ENCODE results near the gene COL4A4. TPM values are rescaled to one million over a fixed set of nuclear protein-coding genes. Genes with fewer than 3 reads are reported as not detected.
A peak's percentile ranks its signal among the peaks of the same experiment; 100 is the strongest.

Gene COL4A4
- not detected for total RNA-seq

GRCh38 chr2:227163998-227164762, at the start of gene COL4A4, which contains the start of gene COL4A3:
COL4A4 (minus strand) TSS chr2:227164205; CDS start chr2:227147483, 16,722 bp downstream.
COL4A3 (plus strand) TSS chr2:227164624; CDS start chr2:227164727, 103 bp downstream.
- intact Hi-C loops (cut with micrococcal nuclease) = no loop called here
- POLR2A ChIA-PET = no interaction called here
- DNase-seq = peak; percentile 17
- Mint-ChIP-seq H3K27ac (no peak within 1 kb of the TSS), H3K36me3 (no peaks in the 10 kb centered on the region), H3K4me1 (ENCODE audit: low read depth) (peaks cover 9% of the 10 kb centered on the region), H3K4me3 (peak within 1 kb of the TSS; percentile 58), H3K9me3 (no peaks in the 10 kb centered on the region), H3K27me3 (peaks cover 55% of the 10 kb centered on the region)
- CTCF ChIA-PET = no interaction called here

DNA sequence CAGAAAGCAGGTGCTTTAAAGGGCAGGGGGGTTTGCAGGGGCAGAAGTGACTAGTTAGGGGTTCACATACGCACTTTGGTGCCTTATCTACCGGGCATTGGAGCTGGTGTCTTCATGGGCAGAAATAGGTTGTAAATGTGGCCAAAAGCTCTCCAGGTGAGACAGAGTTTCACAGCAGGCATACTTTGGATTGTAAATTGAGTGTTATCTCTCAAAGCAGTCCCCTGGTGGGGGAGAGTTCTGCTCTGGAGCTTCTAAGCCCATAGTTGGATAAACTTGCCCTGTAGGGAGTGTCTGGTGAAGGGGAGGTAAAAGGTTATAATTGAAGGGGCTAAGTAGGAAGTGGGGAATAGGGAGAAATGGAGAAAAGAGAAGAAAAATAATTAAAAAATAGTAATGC, 43.6 kb upstream of the COL4A4 start:
- Mint-ChIP-seq H3K4me3 (no peak overlapping the region), H3K4me1 (ENCODE audit: low read depth) (no peaks in the 10 kb centered on the region), H3K27ac (no peak overlapping the region), H3K9me3 (no peaks in the 10 kb centered on the region), H3K36me3 (no peaks in the 10 kb centered on the region), H3K27me3 (peaks cover 11% of the 10 kb centered on the region)
- intact Hi-C loops (cut with micrococcal nuclease) = no loop called here
- no peak for DNase-seq
- ChIA-PET POLR2A (no interaction called here), CTCF (no interaction called here)

- Mint-ChIP-seq H3K4me3 (no peak overlapping the region), H3K36me3 (no peaks in the 10 kb centered on the region), H3K9me3 (no peaks in the 10 kb centered on the region), H3K4me1 (ENCODE audit: low read depth) (no peaks in the 10 kb centered on the region), H3K27me3 (peaks cover 11% of the 10 kb centered on the region), H3K27ac (no peak overlapping the region)
- ChIA-PET CTCF (no interaction called here), POLR2A (no interaction called here)
- intact Hi-C loops (cut with micrococcal nuclease) = no loop called here
- DNase-seq = no peak
These were observed 42.4 kb upstream of the COL4A4 start for GRCh38 chr2:227206406-227206805.

GRCh38 chr2:227205701-227206100, 41.7 kb upstream of the COL4A4 start:
- Mint-ChIP-seq H3K27me3 (peaks cover 11% of the 10 kb centered on the region), H3K27ac (no peak overlapping the region), H3K9me3 (no peaks in the 10 kb centered on the region), H3K36me3 (no peaks in the 10 kb centered on the region), H3K4me3 (no peak overlapping the region), H3K4me1 (ENCODE audit: low read depth) (no peaks in the 10 kb centered on the region)
- CTCF ChIA-PET = no interaction called here
- DNase-seq = no peak
- POLR2A ChIA-PET = no interaction called here
- intact Hi-C loops (cut with micrococcal nuclease) = no loop called here

GRCh38 chr2:227204452-227204851, 40.4 kb upstream of the COL4A4 start:
- H3K4me3 Mint-ChIP-seq = no peak overlapping the region
- DNase-seq = no peak
- H3K4me1 Mint-ChIP-seq (ENCODE audit: low read depth) = no peaks in the 10 kb centered on the region
- H3K27me3 Mint-ChIP-seq = peaks cover 11% of the 10 kb centered on the region
- POLR2A ChIA-PET = no interaction called here
- CTCF ChIA-PET = interaction anchor here (1.4 kb wide), 1 partner anchor 34 kb away, joined by 4 read pairs; no protein-coding TSS in a partner anchor
- no peak overlapping the region for H3K27ac Mint-ChIP-seq
- no peaks in the 10 kb centered on the region for H3K36me3 Mint-ChIP-seq
- intact Hi-C loops (cut with micrococcal nuclease) = no loop called here
- H3K9me3 Mint-ChIP-seq = no peaks in the 10 kb centered on the region

DNA sequence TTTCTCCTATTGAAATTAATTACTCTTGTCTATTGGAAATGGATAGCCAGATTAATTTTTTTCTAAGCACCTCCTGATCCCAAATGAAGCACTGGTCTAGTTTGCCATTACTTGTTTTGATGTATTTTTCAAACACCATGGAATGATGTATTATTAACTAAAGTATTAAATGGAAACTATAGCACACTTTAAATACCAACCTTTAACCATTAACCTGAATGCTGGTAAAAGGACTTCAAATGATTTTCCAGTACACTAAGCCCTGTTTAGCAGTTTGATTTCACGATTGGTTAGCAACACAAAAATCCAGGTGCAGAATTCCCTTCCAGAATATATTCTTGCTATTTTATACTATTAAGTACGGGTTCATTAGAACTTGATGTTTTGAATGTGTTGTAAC, 37.8 kb upstream of the COL4A4 start:
- intact Hi-C loops (cut with micrococcal nuclease) = no loop called here

DNA sequence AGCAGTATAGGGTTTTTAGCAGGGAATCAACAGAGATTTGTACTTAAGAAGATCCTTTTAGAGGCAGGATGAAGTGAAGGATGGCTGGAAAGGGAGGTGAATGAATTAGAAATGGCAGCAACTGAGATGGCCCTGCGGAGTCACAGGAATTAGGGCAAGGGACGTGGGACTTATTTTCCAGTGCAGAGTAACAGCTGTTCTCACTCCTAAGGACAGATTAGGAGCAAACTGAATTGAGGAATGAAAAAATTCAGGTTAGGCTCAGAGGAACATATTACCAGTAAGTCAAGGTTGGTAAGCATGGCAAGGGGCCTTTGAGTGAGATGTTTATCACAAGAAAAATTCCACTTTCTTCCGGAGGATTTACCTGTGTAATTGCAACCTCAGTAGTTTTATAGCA, 34.9 kb upstream of the COL4A4 start:
- no peaks in the 10 kb centered on the region for H3K27me3 Mint-ChIP-seq
- no peak overlapping the region for H3K27ac Mint-ChIP-seq
- H3K9me3 Mint-ChIP-seq = no peaks in the 10 kb centered on the region
- H3K4me3 Mint-ChIP-seq = no peak overlapping the region
- no peak for DNase-seq
- intact Hi-C loops (cut with micrococcal nuclease) = no loop called here
- CTCF ChIA-PET = no interaction called here
- no peaks in the 10 kb centered on the region for H3K4me1 Mint-ChIP-seq (ENCODE audit: low read depth)
- POLR2A ChIA-PET = no interaction called here
- H3K36me3 Mint-ChIP-seq = no peaks in the 10 kb centered on the region

More for the DNA sequence above, 37.8 kb upstream of the COL4A4 start:
- ChIA-PET POLR2A (no interaction called here), CTCF (no interaction called here)
- no peak overlapping the region for H3K4me3 Mint-ChIP-seq
- H3K4me1 Mint-ChIP-seq (ENCODE audit: low read depth) = no peaks in the 10 kb centered on the region
- H3K9me3 Mint-ChIP-seq = no peaks in the 10 kb centered on the region
- DNase-seq = no peak
- H3K36me3 Mint-ChIP-seq = no peaks in the 10 kb centered on the region
- peaks cover 8% of the 10 kb centered on the region for H3K27me3 Mint-ChIP-seq
- H3K27ac Mint-ChIP-seq = no peak overlapping the region

GRCh38 chr2:227194219-227194618, 30.2 kb upstream of the COL4A4 start:
- no peak overlapping the region for H3K27ac Mint-ChIP-seq
- CTCF ChIA-PET = no interaction called here

GRCh38 chr2:227192491-227192890, 28.5 kb upstream of the COL4A4 start:
- POLR2A ChIA-PET = no interaction called here
- DNase-seq = no peak
- Mint-ChIP-seq H3K9me3 (no peaks in the 10 kb centered on the region), H3K36me3 (no peaks in the 10 kb centered on the region), H3K4me1 (ENCODE audit: low read depth) (no peaks in the 10 kb centered on the region), H3K4me3 (no peak overlapping the region), H3K27me3 (peaks cover 12% of the 10 kb centered on the region), H3K27ac (no peak overlapping the region)
- CTCF ChIA-PET = no interaction called here
- intact Hi-C loops (cut with micrococcal nuclease) = no loop called here

More at GRCh38 chr2:227194219-227194618, 30.2 kb upstream of the COL4A4 start:
- H3K36me3 Mint-ChIP-seq = no peaks in the 10 kb centered on the region
- intact Hi-C loops (cut with micrococcal nuclease) = no loop called here
- POLR2A ChIA-PET = no interaction called here
- no peak overlapping the region for H3K4me3 Mint-ChIP-seq
- no peaks in the 10 kb centered on the region for H3K9me3 Mint-ChIP-seq
- H3K27me3 Mint-ChIP-seq = peaks cover 4% of the 10 kb centered on the region
- DNase-seq = no peak
- no peaks in the 10 kb centered on the region for H3K4me1 Mint-ChIP-seq (ENCODE audit: low read depth)

DNA sequence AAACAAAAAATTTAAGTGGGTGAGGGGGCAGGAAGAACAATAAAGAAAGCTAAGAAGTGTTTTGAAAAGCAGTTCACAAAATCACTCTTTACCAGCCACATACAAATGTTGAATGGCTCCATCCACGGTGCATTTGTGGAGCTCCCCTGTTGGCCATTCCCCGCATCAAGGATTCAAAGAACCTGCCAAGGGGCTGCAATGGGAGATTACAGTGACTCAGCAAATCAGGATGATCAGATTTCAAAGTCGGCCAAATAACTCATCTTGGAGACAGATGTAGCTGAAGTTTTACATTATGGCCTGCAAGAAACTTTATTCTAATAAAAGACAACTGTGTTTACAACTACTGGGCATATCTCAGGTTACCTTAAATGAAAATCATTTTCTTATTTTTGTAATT, 27.4 kb upstream of the COL4A4 start:
- ChIA-PET POLR2A (no interaction called here), CTCF (no interaction called here)
- Mint-ChIP-seq H3K9me3 (no peaks in the 10 kb centered on the region), H3K27me3 (peaks cover 15% of the 10 kb centered on the region), H3K36me3 (no peaks in the 10 kb centered on the region), H3K4me1 (ENCODE audit: low read depth) (no peaks in the 10 kb centered on the region), H3K27ac (no peak overlapping the region), H3K4me3 (no peak overlapping the region)
- DNase-seq = no peak
- intact Hi-C loops (cut with micrococcal nuclease) = no loop called here

- POLR2A ChIA-PET = interaction anchor here (0.6 kb wide), 1 partner anchor 13 kb away, joined by 6 read pairs; no protein-coding TSS in a partner anchor
- H3K4me1 Mint-ChIP-seq (ENCODE audit: low read depth) = no peaks in the 10 kb centered on the region
- DNase-seq = no peak
- CTCF ChIA-PET = no interaction called here
- H3K4me3 Mint-ChIP-seq = no peak overlapping the region
- peaks cover 18% of the 10 kb centered on the region for H3K27me3 Mint-ChIP-seq
- H3K9me3 Mint-ChIP-seq = no peaks in the 10 kb centered on the region
- intact Hi-C loops (cut with micrococcal nuclease) = no loop called here
- H3K27ac Mint-ChIP-seq = no peak overlapping the region
- no peaks in the 10 kb centered on the region for H3K36me3 Mint-ChIP-seq
These were observed 24.3 kb upstream of the COL4A4 start for GRCh38 chr2:227188292-227188691.

DNA sequence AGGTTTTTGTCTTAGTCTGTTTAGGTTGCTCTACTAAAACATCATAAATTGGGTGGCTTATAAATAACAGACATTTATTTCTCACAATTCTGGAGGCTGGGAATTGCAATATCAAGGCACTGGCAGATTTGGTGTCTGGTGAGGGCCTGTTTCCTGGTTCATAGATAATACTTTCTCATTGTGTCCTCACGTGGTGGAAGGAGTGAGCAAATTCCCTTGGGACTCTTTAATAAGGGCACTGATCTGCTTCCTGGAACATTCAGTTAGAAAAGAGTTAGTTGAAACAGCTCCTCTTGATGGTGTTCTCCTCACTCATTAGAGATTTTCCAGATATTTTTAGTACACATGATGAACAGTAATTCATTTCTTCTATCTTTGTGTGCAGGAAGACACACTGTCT, 22.7 kb upstream of the COL4A4 start:
- Mint-ChIP-seq H3K4me3 (no peak overlapping the region), H3K36me3 (no peaks in the 10 kb centered on the region), H3K4me1 (ENCODE audit: low read depth) (no peaks in the 10 kb centered on the region), H3K27me3 (peaks cover 19% of the 10 kb centered on the region), H3K27ac (no peak overlapping the region), H3K9me3 (no peaks in the 10 kb centered on the region)
- POLR2A ChIA-PET = no interaction called here
- DNase-seq = no peak
- CTCF ChIA-PET = interaction anchor here (1.0 kb wide), 1 partner anchor 52 kb away, joined by 3 read pairs; no protein-coding TSS in a partner anchor
- intact Hi-C loops (cut with micrococcal nuclease) = no loop called here

DNA sequence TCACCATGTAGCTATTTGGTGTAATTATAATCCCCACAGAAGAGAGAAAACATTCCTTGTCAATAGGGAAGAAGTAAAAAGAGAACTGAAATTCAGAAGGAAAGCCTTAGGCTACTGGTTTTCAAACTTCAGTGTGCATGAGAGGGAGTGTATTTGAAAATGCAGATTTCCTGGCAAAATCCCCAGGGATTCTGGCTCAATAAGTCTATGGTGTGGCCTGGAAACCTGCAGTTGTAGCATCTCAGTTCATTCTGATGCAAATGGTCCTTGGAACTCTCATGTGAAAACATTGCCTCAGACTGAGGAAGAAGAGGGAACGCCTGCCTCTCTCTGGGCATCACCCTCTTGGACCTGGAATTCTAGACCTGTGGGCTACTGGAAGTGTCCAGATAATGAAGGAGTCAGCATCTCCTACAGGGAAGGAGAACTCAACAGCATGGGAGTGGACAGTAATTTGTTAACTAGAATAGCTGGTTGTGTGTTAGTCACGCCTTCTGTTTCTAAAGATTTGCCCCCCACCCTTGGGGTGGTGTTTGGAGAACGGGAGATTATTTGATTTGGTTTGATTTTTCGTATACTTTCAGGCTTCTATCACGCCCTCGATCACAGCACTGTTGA, 21.7 kb upstream of the COL4A4 start:
- ChIA-PET POLR2A (no interaction called here), CTCF (no interaction called here)
- no peak overlapping the region for H3K4me3 Mint-ChIP-seq
- no peak overlapping the region for H3K27ac Mint-ChIP-seq
- intact Hi-C loops (cut with micrococcal nuclease) = no loop called here
- no peak for DNase-seq
- H3K4me1 Mint-ChIP-seq (ENCODE audit: low read depth) = no peaks in the 10 kb centered on the region
- peaks cover 17% of the 10 kb centered on the region for H3K27me3 Mint-ChIP-seq
- no peaks in the 10 kb centered on the region for H3K9me3 Mint-ChIP-seq
- H3K36me3 Mint-ChIP-seq = no peaks in the 10 kb centered on the region
